Upper lobe of right lung (tissue), 1 donor: ENCODE results near the gene SWT1. TPM values are rescaled to one million over a fixed set of nuclear protein-coding genes. Genes with fewer than 3 reads are reported as not detected.

ENCODE experiments used
- ATAC-seq: fragments of 200-7000 bp; cut with Tn5 transposase; one replicate; pipeline ENCODE4 v1.9.1; 2020; ENCODE audit warnings: mild to moderate bottlenecking, moderate library complexity
- DNase-seq: peaks from one replicate; pipeline ENCODE4 v3.0.0-alpha.2; 2020
- H3K27ac ChIP-seq: fragments of 200-600 bp; one replicate; pipeline ENCODE4 v1.8.0; 2022
- H3K27me3 ChIP-seq: fragments of 200-600 bp; one replicate; pipeline ENCODE4 v1.8.0; 2022; ENCODE audit warnings: mild to moderate bottlenecking
- H3K36me3 ChIP-seq: fragments of 200-600 bp; one replicate; pipeline ENCODE4 v1.8.0; 2022
- H3K4me1 ChIP-seq: fragments of 200-600 bp; one replicate; pipeline ENCODE4 v1.8.0; 2022
- H3K4me3 ChIP-seq: fragments of 200-600 bp; one replicate; pipeline ENCODE4 v1.8.0; 2022; ENCODE audit warnings: mild to moderate bottlenecking
- H3K9me3 ChIP-seq: fragments of 200-600 bp; one replicate; pipeline ENCODE4 v1.8.0; 2022
- intact Hi-C: fragments of 100-400 bp; cut with DNase I; formaldehyde crosslinking; loops from one replicate; pipeline ENCODE4 v1.11.0; 2022
- total RNA-seq: library from RNA; stranded (reverse); fragmentation: NEBNext Ultra II Directional; extraction: Animal tissue kit (Norgen Biotek cat#: 25700); gene quantifications from one replicate; pipeline ENCODE4 v1.2.1, GENCODE V29; 2021
- TF ChIP-seq, protein P1 (sequence below): fragments of 200-600 bp; IDR thresholded peaks from one replicate; pipeline ENCODE4 v1.8.0; 2022; ENCODE audit warnings: antibody characterized with exemption
- donor health status: DM: no; HTN: yes; CAD: no; lungs with severe emphysema.

SWT1 gene
- total RNA-seq, 1 donor from 2014 or later, result 7.2 TPM

GRCh38 chr1:185291652-185292051, 134.7 kb downstream of the SWT1 start:
- DNase-seq (no peak), ATAC-seq (peak; percentile 49)
- Histone ChIP-seq H3K4me1 (no peaks in the 10 kb centered on the region), H3K27me3 (no peaks in the 10 kb centered on the region), H3K36me3 (peaks cover 26% of the 10 kb centered on the region), H3K4me3 (no peak overlapping the region), H3K27ac (no peak overlapping the region), H3K9me3 (no peaks in the 10 kb centered on the region)
- TF ChIP-seq, protein P1, sequence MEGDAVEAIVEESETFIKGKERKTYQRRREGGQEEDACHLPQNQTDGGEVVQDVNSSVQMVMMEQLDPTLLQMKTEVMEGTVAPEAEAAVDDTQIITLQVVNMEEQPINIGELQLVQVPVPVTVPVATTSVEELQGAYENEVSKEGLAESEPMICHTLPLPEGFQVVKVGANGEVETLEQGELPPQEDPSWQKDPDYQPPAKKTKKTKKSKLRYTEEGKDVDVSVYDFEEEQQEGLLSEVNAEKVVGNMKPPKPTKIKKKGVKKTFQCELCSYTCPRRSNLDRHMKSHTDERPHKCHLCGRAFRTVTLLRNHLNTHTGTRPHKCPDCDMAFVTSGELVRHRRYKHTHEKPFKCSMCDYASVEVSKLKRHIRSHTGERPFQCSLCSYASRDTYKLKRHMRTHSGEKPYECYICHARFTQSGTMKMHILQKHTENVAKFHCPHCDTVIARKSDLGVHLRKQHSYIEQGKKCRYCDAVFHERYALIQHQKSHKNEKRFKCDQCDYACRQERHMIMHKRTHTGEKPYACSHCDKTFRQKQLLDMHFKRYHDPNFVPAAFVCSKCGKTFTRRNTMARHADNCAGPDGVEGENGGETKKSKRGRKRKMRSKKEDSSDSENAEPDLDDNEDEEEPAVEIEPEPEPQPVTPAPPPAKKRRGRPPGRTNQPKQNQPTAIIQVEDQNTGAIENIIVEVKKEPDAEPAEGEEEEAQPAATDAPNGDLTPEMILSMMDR, result no peak
- intact Hi-C loops, result no loop called here

DNA sequence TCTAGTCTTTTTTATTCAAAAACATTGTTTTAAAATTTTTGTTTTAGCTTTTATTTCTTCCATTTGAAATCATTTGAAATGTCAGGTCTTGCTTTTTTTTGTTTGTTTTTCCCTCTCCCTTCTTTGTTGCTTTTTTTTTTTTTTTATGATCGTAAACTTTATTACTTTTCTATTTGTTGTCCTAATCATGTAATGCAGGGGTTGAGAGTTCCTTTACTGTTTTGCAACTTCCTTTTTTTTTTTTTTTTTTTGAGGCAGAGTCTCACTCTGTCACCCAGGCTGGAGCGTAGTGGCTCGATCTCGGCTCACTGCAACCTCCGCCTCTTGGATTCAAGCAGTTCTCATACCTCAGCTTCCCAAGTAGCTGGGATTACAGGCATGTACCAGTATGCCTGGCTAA, 135.3 kb downstream of the SWT1 start:
- Histone ChIP-seq H3K9me3 (no peaks in the 10 kb centered on the region), H3K4me1 (no peaks in the 10 kb centered on the region), H3K27ac (no peak overlapping the region), H3K27me3 (no peaks in the 10 kb centered on the region), H3K36me3 (peaks cover 32% of the 10 kb centered on the region), H3K4me3 (no peak overlapping the region)
- TF ChIP-seq, protein P1, result no peak
- intact Hi-C loops, result no loop called here
- peak; percentile 41 for ATAC-seq
- DNase-seq, result no peak

GRCh38 chr1:185293967-185294542, 137.1 kb downstream of the SWT1 start:
- TF ChIP-seq, protein P1, result no peak
- no peak for DNase-seq
- ATAC-seq, result no peak
- H3K4me3 ChIP-seq, result no peak overlapping the region
- intact Hi-C loops, result no loop called here
- H3K27ac ChIP-seq, result no peak overlapping the region
- no peaks in the 10 kb centered on the region for H3K27me3 ChIP-seq
- peaks cover 50% of the 10 kb centered on the region for H3K36me3 ChIP-seq
- H3K4me1 ChIP-seq, result no peaks in the 10 kb centered on the region
- no peaks in the 10 kb centered on the region for H3K9me3 ChIP-seq

GRCh38 chr1:185295091-185295490, 138.1 kb downstream of the SWT1 start:
- H3K36me3 ChIP-seq, result peaks cover 61% of the 10 kb centered on the region
- no peak overlapping the region for H3K27ac ChIP-seq

DNA sequence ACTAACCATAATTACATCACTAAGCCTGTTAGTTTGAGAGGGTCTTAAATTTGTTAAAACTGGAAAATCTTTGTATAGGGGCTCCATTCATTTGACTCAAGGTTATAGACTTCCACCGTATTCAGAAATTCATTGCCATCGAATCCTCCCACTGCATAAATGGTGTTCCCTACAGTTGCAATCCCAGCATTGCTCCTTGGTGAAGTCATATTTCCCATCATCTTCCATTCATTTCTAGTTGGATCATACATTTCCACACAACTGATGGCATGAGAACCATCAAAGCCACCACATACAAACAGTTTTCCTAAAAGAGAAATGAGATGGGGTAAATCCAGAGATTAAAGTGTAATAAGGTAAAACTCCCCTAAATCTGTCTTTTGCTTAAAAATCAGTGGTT, 141.0 kb downstream of the SWT1 start:
- Histone ChIP-seq H3K27ac (no peak overlapping the region), H3K9me3 (no peaks in the 10 kb centered on the region), H3K4me1 (no peaks in the 10 kb centered on the region), H3K4me3 (no peak overlapping the region), H3K27me3 (no peaks in the 10 kb centered on the region), H3K36me3 (peaks cover 90% of the 10 kb centered on the region)
- DNase-seq, result no peak
- no peak for ATAC-seq
- TF ChIP-seq, protein P1, result no peak
- intact Hi-C loops, result no loop called here

More at GRCh38 chr1:185295091-185295490, 138.1 kb downstream of the SWT1 start:
- no peaks in the 10 kb centered on the region for H3K27me3 ChIP-seq
- ATAC-seq (no peak), DNase-seq (no peak)
- intact Hi-C loops, result no loop called here
- H3K4me3 ChIP-seq, result no peak overlapping the region
- H3K9me3 ChIP-seq, result no peaks in the 10 kb centered on the region
- TF ChIP-seq, protein P1, result no peak
- H3K4me1 ChIP-seq, result no peaks in the 10 kb centered on the region

GRCh38 chr1:185300152-185300551, 143.2 kb downstream of the SWT1 start:
- no peaks in the 10 kb centered on the region for H3K4me1 ChIP-seq
- intact Hi-C loops, result no loop called here
- DNase-seq, result no peak
- no peaks in the 10 kb centered on the region for H3K9me3 ChIP-seq
- no peak overlapping the region for H3K27ac ChIP-seq
- no peak for ATAC-seq
- no peaks in the 10 kb centered on the region for H3K27me3 ChIP-seq
- TF ChIP-seq, protein P1, result no peak
- peaks cover 100% of the 10 kb centered on the region for H3K36me3 ChIP-seq
- no peak overlapping the region for H3K4me3 ChIP-seq
